Neural crest cell (in vitro differentiated cells): ENCODE measurements around the gene KIFAP3. TPM values are rescaled to one million over a fixed set of nuclear protein-coding genes. Genes with fewer than 3 reads are reported as not detected.
"Not testable (repeated sequence)": the region's sequence is repeated elsewhere in the genome, so short reads cannot be mapped to it uniquely, and the experiment has no call there.

Experiments used
- DNase-seq: peaks from one replicate; pipeline ENCODE4 v3.0.0; 2021; ENCODE audit warnings: low read depth, mixed read lengths, low spot score
- H3K27ac Mint-ChIP-seq: one replicate; pipeline ENCODE4 v1.8.0; 2021; ENCODE audit warnings: mild to moderate bottlenecking, mixed read lengths; ENCODE audit not compliant: unreplicated experiment
- H3K27me3 Mint-ChIP-seq: 2 replicates; pipeline ENCODE4 v1.8.0; 2021; ENCODE audit warnings: low read depth, mild to moderate bottlenecking, mixed read lengths
- H3K36me3 Mint-ChIP-seq: 2 replicates; pipeline ENCODE4 v1.8.0; 2021; ENCODE audit warnings: low read depth, mild to moderate bottlenecking, mixed read lengths
- H3K4me1 Mint-ChIP-seq: 2 replicates; pipeline ENCODE4 v1.8.0; 2021; ENCODE audit warnings: mixed read lengths
- H3K4me3 Mint-ChIP-seq: one replicate; pipeline ENCODE4 v1.8.0; 2021; ENCODE audit warnings: mild to moderate bottlenecking, mixed read lengths
- H3K9me3 Mint-ChIP-seq: 2 replicates; pipeline ENCODE4 v1.8.0; 2021; ENCODE audit warnings: mixed read lengths
- total RNA-seq: library from RNA; stranded (reverse); gene quantifications from 2 replicates; pipeline ENCODE4 v1.2.1, GENCODE V29; 2021
- TF ChIP-seq, protein P1 (sequence below): fragments of 200-600 bp; sonication (generic); conservative IDR thresholded peaks from 2 replicates; pipeline ENCODE4 v1.5.0; 2021; ENCODE audit warnings: antibody characterized with exemption, mild to moderate bottlenecking

The KIFAP3 gene
- total RNA-seq, 1 donor from 2014 or later, result 19.6 TPM

DNA sequence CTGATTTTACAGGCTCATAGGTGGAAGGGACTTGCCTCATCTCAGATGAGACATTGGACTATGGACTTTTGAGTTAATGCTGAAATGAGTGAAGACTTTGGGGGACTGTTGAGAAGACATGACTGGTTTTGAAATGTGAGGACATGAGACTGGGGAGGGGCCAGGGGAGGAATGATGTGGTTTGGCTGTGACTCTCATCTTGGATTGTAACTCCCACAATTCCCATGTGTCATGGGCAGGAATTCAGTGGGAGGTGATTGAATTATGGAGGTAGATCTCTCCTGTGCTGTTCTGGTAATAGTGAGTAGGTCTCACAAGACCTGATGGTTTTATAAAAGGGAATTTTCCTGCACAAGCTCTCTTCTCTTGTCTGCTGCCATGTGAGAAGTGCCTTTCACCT is 201.6 kb downstream of the KIFAP3 start:
- no peak overlapping the region for H3K4me3 Mint-ChIP-seq
- no peaks in the 10 kb centered on the region for H3K27me3 Mint-ChIP-seq
- peaks cover 9% of the 10 kb centered on the region for H3K9me3 Mint-ChIP-seq
- no peak overlapping the region for H3K27ac Mint-ChIP-seq
- peaks cover 48% of the 10 kb centered on the region for H3K36me3 Mint-ChIP-seq
- H3K4me1 Mint-ChIP-seq, result no peaks in the 10 kb centered on the region
- no peak for DNase-seq
- TF ChIP-seq, protein P1, sequence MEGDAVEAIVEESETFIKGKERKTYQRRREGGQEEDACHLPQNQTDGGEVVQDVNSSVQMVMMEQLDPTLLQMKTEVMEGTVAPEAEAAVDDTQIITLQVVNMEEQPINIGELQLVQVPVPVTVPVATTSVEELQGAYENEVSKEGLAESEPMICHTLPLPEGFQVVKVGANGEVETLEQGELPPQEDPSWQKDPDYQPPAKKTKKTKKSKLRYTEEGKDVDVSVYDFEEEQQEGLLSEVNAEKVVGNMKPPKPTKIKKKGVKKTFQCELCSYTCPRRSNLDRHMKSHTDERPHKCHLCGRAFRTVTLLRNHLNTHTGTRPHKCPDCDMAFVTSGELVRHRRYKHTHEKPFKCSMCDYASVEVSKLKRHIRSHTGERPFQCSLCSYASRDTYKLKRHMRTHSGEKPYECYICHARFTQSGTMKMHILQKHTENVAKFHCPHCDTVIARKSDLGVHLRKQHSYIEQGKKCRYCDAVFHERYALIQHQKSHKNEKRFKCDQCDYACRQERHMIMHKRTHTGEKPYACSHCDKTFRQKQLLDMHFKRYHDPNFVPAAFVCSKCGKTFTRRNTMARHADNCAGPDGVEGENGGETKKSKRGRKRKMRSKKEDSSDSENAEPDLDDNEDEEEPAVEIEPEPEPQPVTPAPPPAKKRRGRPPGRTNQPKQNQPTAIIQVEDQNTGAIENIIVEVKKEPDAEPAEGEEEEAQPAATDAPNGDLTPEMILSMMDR, result no peak

- H3K4me1 Mint-ChIP-seq, H3K4me3 Mint-ChIP-seq, H3K9me3 Mint-ChIP-seq, H3K27ac Mint-ChIP-seq, DNase-seq, H3K27me3 Mint-ChIP-seq: not testable (repeated sequence)
- peaks cover 45% of the 10 kb centered on the region for H3K36me3 Mint-ChIP-seq
Measured at GRCh38 chr1:169871988-169872387, 202.5 kb downstream of the KIFAP3 start.

Other genes with a start within 250 kb of the KIFAP3 start
- 8.1 and 9.1 TPM in 2 replicates for gene SCYL3, start 180.8 kb downstream of the KIFAP3 start, total RNA-seq
- 0.73 TPM in 1 of 2 replicates, not detected in the other for gene NTMT2, start 71.3 kb upstream of the KIFAP3 start, total RNA-seq